8988T (cell line): ENCODE results near the gene PLEKHA6.

Source experiments
- DNase-seq: peaks from one replicate; pipeline ENCODE4 v3.0.0; 2011

The PLEKHA6 gene

DNA sequence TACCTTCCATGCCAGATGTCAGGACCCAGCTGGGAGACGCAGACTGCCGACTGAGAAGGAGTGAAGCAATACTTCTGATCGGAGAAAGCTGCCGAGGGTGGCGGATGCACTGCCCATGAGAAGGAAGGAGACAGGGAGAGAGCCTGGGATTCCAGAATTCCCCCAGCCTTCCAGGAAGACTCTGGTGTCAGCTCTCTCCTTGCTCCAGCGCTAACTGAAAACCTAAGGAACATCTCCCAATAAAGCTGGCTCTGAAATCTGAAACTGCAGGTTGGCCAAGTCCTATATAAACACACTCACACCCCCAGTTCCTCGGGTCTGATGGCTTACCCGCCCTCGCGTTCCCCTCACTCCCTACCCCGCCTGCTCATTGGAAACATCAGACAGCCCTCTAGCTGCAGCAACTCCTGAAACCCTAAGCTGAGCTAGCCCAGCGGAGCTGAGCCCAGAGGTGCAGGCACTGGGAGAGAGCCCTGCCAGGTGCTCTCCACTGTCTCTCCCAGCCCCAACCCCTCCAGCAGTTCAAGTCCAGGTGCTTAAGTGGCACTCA lies 52.3 kb downstream of the PLEKHA6 start:
- no peak for DNase-seq

GRCh38 chr1:204306076-204306475 lies 53.7 kb downstream of the PLEKHA6 start:
- DNase-seq, result no peak

DNA sequence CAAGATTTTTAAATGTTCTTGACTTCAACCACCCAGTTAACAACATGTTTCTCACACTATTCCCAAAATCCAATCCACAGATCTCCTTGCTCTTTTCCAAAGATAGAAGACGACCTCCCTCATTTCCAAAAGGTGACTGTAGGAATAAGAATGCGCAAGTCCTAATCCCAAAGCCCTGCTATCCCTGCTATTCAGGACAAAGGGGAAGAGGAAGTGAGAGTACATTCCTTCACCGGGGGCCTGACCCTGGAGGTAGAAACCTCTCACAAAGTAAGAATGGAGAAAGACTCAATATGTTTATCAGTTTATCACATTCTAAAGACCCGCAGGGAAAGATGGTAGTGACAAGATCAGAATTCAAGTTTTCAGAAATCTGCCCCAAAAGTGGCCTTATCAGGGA lies 55.7 kb downstream of the PLEKHA6 start:
- peak; percentile 34 for DNase-seq

- no peak for DNase-seq
Observed at GRCh38 chr1:204302769-204303168, 57.0 kb downstream of the PLEKHA6 start.

GRCh38 chr1:204301171-204301957 lies 58.4 kb downstream of the PLEKHA6 start:
- no peak for DNase-seq

DNA sequence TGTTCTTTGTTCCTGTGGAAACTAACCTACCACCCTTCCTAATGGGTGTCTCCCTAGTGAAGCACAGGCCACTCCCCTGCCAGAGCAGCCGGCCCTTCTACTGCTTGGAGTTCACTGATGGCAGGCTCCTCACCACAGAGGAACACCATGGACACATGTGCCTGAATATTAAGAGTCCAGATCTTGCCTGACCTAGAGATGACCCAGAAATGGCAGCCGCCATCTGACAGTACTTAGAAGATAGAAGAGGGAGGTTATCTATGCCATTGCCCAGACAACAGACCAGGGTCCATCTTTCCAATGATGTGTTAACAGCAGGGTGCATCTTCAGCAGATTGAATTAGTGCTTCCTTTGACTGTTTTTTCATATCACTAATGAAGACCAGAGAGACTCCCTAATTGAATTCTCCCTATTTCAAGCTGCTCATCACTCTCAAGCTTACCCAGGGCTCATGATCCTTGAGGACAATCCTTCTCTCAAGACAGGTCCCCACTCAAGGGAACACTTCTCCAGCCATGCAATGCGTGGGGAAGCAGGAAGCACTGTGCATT lies 59.8 kb downstream of the PLEKHA6 start:
- no peak for DNase-seq

GRCh38 chr1:204296431-204296988 lies 63.2 kb downstream of the PLEKHA6 start:
- no peak for DNase-seq

DNA sequence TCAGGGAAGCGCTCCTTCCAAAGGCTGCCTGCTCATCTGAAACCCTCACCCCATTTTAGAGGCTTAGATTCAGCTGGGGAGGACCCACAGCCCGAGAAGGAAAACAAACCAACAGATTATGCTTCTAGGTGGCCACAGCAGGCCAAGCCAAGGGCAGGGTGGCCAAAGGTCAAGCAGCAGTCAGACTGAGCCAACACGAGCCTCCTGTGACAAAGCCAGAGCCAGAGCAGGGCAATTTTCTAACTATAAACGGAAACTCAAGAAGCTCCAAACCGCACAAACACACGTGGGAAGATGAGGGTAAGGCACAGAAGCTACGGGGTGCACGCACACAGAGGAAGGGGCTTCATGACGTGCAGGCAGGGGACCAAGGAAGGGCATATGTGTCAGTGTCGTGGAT lies 64.1 kb downstream of the PLEKHA6 start:
- no peak for DNase-seq

- DNase-seq, result no peak
Observed at GRCh38 chr1:204294357-204294756, 65.4 kb downstream of the PLEKHA6 start.

DNA sequence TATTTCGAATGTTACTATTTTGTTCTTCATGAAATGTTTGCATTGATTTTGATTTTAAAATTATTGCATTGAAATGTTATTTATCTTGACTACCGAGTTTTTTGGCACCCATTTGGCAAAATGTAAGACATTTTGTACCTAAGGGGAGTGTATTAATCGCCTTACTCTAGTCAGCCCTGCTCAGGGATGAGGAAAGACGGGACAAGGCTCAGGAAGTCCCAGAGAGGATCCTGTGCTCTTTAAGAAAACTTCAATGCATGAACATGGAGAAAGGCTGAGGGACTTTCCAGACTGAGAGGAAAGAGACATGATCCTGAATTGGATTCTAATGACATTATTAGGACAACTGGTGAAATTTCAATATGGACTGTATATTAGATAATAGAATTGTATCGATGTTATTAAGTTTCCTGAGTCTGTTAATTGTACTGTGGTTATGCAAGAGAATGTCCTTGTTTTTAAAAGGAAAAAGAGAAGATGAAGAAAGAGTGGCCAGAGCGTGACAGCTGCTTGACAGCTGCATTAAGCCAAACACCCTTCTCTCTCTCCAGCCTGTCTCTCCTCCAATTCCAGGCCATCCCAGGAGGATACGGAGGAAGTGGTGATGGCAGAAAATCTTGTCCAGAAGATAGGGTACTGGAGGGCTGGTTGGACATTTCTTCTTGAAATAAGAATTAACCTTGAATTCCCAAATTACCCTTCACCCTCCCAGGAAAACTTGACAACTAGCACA lies 66.0 kb downstream of the PLEKHA6 start:
- no peak for DNase-seq

- DNase-seq, result no peak
Observed at GRCh38 chr1:204292740-204293139, 67.0 kb downstream of the PLEKHA6 start.

DNA sequence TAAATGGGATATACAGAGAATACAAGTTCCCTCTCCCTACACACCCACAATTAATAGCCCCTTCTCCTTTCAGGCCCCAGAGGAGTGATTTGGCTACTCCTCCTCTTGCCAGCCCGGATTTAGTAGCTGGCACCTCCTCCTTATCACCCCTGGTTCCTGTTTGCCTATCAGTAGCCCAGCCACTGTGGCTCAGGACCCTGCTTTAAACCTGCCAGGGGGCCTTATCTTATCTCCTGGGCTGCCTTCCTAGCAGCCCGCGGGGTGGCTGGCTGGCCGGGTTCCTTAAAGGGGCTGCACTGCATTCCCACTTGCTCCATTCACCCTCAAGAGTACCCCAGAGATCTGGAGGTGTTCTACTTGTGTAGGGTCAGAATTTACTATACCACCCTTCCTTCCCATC lies 70.4 kb downstream of the PLEKHA6 start:
- no peak for DNase-seq

DNA sequence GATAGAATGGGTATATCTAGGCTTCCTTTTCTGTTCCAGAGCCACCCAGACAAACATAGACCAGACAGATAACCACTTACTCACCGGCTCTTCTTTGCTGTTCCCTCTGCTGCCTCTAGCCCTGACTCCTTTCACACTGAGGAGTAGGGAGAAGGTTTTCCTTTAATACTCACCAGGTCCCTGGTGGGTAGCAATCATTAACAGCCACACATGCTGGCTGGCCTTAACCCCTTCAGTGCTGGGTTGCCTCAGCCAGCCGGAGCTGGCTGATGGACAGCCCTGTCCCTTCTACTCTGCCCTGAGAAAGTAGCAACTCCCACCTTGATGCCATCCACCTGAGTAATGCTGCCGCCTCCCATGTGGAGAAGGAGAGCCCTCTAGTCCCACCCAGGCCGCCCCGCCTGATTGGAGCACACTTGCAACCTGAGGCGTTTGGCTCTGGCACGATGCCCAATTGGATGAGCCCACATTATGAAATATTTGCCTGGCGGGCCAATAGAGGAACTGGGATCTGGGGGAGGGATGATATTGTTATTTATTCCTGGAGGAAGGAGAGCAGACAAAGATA lies 71.6 kb downstream of the PLEKHA6 start:
- DNase-seq, result no peak

GRCh38 chr1:204287466-204287891 lies 72.2 kb downstream of the PLEKHA6 start:
- no peak for DNase-seq

DNA sequence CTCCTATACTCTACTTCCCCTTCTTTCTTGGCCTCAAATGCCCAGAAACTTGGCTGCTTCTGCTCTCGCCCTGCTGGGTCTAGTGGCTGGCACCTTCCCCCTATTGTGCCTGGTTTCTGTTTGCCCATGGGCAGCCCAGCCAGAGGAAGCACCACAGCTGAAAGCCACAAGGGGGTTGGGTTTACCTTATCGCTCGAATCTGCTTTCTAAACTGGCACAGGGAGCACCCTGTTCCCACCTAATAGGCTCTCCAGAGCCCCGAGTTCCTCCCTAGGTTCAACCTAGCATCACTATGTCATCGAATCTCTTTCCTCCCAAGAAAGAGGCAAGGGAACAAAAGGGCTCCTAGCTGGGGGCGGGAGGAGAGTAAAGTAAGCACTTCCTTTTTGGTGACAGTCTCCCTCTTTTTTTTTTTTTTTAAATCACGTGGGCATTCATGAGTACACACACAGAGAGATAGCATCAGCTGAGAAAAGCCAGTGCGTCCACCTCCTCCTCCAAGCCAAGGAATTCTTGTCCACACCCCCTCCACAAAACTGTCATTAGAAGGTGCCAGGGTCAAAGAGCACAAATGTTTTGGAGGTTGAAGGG lies 72.8 kb downstream of the PLEKHA6 start:
- no peak for DNase-seq

DNA sequence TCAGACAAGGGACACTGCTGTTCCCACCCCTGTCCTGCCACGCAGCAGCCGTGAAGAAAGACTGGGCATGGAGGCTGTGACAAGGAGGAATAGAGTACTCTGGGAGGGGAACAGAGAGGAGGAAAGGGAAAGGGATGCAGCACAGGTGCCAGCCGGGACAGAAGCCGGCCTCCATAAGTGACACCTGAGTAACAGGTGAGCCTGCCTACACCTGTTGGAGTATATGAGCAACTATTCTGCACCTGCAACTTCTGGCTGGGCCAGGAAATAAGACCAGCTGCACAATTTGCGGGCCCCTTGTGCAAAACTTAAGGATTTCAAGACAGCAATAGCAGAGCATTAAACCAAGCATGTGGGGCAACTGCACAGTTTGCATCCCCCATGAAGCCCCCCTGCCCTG lies 73.4 kb downstream of the PLEKHA6 start:
- DNase-seq, result no peak

DNA sequence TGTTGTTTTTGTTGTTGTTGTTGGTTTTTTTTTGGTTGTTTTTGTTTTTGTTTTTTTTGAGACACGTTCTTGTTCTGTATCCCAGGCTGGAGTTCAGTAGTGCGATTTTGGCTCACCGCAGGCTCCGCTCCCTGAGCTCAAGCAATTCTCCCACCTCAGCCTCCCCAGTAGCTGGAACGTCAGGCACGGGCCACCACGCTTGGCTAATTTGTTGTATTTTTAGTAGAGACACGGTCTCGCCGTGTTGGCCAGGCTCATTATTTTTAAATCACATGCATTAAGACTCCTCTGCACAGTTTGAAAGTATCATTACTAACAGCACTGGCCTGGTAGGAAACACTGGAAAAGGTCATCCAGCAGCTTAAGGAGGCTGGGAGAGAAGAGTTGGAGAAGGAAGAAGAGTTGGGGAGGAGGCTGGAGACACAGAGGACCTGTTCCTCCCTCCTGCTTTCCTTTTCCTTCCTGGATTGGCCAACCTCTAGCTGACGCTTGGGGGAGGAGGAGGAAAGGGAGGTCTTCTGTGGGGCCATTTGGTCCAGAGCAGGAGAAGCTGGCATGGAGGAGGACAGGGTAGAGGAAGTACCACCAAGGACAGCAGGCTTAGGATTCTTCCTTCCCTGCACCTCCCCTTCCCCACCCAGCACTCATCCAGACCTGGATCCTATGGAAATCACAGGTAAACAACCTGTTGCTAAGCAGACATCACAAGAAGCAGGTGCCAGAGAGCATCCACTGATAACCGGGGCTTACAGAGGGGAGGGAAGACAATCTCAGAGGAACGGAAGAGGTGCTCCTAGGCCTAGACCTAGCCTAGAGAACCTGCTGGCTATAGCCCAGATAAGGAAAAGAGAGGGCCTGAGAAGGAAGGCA lies 74.1 kb downstream of the PLEKHA6 start:
- no peak for DNase-seq

- no peak for DNase-seq
Observed at GRCh38 chr1:204284929-204285328, 74.8 kb downstream of the PLEKHA6 start.

DNA sequence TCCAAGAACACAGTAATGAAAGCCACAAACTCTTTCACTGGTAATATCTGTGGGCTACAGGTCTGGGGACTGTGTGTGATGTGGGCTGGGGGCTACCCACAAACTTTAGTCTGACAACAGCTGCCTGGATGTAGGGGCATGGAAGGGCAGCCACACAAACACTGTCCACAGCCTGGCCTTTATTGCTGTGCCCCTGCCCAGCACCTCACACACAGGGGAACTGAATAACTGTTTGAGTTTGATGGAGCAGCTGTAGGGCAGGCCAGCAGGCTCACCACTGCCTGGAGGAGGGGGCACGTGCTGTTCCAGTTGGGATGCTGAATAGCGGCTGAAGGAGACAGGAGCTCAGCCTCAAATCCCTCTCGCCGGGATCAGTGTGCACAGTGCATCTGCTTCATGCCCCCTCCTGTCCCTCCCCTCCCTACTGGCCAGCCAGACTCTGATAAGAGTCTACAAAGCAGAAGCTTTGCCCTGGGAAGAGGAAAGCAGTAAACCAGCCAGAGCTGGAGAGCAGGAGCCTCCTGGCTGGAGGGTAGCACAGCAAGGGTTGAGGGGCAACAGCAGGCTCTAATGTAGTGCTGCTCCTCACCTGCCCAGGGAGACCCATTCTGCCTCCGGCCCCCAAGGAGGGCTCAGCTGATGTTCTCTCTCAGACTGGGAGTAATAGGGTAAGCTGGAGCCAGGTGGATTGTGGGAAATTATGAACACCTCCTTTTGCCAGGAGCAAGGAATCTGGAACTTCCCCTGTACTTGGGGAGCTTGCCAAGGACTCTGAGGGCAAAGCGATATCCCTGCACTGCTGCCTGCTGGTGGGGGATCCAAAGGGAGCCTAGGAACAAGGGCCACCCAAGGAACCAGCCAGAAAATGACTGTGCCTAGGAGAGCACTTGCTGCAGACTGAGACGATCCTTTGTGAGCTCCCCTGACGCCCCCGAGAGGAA lies 75.7 kb downstream of the PLEKHA6 start:
- DNase-seq, result no peak

DNA sequence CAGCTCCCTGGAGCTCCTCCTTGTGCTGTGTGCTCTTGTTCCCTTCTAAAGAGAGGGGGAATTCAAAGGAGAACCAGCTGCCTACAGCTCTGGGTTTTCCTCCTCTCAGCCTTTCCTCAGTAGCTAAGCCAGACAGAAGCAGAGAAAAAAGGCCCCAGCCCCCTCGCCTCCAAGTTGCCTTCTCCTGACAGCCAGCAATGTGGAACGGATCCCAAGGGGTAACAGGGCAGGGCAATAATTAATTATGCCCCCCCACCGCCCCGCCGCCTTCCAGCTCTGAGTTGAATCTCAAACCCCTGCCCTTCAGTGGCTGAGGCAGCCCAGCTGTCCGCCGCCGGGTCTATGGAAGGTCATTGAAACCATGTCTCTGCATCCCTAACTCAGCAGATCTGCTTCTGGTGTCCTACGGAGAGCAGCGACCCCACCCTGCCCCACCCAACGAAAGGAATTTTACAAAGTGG lies 76.9 kb downstream of the PLEKHA6 start:
- DNase-seq, result no peak
